HepG2 (cell line): Measurements from ENCODE around the gene NCBP2L.

ENCODE experiments used
- NBN ChIP-seq: fragments of 450-650 bp; conservative IDR thresholded peaks from 2 replicates; pipeline ENCODE4 v1.6.1; 2017
- POLR2A ChIP-seq, 2 experiments: IDR thresholded peaks; 2 replicates each; pipeline ENCODE4 v1.6.1; 2011; ENCODE audit warnings: low read depth in 2 of 2, low read length in 2 of 2, mild to moderate bottlenecking in 1 of 2, moderate library complexity in 1 of 2; ENCODE audit not compliant: insufficient read depth in 1 of 2
- TF ChIP-seq, protein P1 (sequence below): sonication (generic); formaldehyde crosslinking; conservative IDR thresholded peaks from 2 replicates; pipeline ENCODE4 v1.8.1; 2023; ENCODE audit warnings: missing genetic modification reagents
- TF ChIP-seq, protein P2 (sequence below): sonication (generic); formaldehyde crosslinking; IDR thresholded peaks from 2 replicates; pipeline ENCODE4 v1.4.0; 2020; ENCODE audit warnings: missing genetic modification reagents

DNA sequence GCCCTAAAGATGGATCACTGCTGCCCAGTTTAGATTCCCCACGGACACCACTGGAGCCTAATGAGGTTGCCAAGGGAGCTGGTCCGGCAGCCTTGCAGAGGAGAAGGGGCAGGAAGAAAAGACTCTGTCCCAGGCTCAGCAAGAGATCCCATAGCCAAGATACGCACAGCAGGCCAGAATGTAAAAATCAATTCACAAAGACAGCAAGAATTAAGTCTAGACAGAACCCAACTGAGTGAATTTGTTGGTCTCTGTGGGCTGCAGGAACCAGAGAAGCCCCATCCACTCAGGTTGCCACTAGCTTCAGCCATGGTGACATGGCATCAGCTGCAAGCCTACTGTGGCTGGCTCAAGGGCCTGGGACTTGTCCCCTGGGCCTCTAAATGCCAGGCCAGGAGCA lies 24.8 kb upstream of the NCBP2L start:
- TF ChIP-seq POLR2A (IDR thresholded peaks at IDR 0.05; ENCODE audit: insufficient read depth in 1 of 2, low read depth in 2 of 2, low read length in 2 of 2) (no peak), NBN (no peak)
- TF ChIP-seq, protein P1, sequence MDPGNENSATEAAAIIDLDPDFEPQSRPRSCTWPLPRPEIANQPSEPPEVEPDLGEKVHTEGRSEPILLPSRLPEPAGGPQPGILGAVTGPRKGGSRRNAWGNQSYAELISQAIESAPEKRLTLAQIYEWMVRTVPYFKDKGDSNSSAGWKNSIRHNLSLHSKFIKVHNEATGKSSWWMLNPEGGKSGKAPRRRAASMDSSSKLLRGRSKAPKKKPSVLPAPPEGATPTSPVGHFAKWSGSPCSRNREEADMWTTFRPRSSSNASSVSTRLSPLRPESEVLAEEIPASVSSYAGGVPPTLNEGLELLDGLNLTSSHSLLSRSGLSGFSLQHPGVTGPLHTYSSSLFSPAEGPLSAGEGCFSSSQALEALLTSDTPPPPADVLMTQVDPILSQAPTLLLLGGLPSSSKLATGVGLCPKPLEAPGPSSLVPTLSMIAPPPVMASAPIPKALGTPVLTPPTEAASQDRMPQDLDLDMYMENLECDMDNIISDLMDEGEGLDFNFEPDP = no peak
- TF ChIP-seq, protein P2, sequence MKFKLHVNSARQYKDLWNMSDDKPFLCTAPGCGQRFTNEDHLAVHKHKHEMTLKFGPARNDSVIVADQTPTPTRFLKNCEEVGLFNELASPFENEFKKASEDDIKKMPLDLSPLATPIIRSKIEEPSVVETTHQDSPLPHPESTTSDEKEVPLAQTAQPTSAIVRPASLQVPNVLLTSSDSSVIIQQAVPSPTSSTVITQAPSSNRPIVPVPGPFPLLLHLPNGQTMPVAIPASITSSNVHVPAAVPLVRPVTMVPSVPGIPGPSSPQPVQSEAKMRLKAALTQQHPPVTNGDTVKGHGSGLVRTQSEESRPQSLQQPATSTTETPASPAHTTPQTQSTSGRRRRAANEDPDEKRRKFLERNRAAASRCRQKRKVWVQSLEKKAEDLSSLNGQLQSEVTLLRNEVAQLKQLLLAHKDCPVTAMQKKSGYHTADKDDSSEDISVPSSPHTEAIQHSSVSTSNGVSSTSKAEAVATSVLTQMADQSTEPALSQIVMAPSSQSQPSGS = no peak
